Neural crest cell (in vitro differentiated cells): Measurements from ENCODE around the gene GLRA1. TPM values are rescaled to one million over a fixed set of nuclear protein-coding genes. Genes with fewer than 3 reads are reported as not detected.

Source experiments
- DNase-seq: peaks from one replicate; pipeline ENCODE4 v3.0.0; 2021; ENCODE audit warnings: low read depth, mixed read lengths, low spot score
- H3K27ac Mint-ChIP-seq: one replicate; pipeline ENCODE4 v1.8.0; 2021; ENCODE audit warnings: mild to moderate bottlenecking, mixed read lengths; ENCODE audit not compliant: unreplicated experiment
- H3K27me3 Mint-ChIP-seq: 2 replicates; pipeline ENCODE4 v1.8.0; 2021; ENCODE audit warnings: low read depth, mild to moderate bottlenecking, mixed read lengths
- H3K36me3 Mint-ChIP-seq: 2 replicates; pipeline ENCODE4 v1.8.0; 2021; ENCODE audit warnings: low read depth, mild to moderate bottlenecking, mixed read lengths
- H3K4me1 Mint-ChIP-seq: 2 replicates; pipeline ENCODE4 v1.8.0; 2021; ENCODE audit warnings: mixed read lengths
- H3K4me3 Mint-ChIP-seq: one replicate; pipeline ENCODE4 v1.8.0; 2021; ENCODE audit warnings: mild to moderate bottlenecking, mixed read lengths
- H3K9me3 Mint-ChIP-seq: 2 replicates; pipeline ENCODE4 v1.8.0; 2021; ENCODE audit warnings: mixed read lengths
- total RNA-seq: library from RNA; stranded (reverse); gene quantifications from 2 replicates; pipeline ENCODE4 v1.2.1, GENCODE V29; 2021
- TF ChIP-seq, protein P1 (sequence below): fragments of 200-600 bp; sonication (generic); conservative IDR thresholded peaks from 2 replicates; pipeline ENCODE4 v1.5.0; 2021; ENCODE audit warnings: antibody characterized with exemption, mild to moderate bottlenecking

GLRA1 gene
- total RNA-seq, 1 donor from 2014 or later: 0.21 TPM

DNA sequence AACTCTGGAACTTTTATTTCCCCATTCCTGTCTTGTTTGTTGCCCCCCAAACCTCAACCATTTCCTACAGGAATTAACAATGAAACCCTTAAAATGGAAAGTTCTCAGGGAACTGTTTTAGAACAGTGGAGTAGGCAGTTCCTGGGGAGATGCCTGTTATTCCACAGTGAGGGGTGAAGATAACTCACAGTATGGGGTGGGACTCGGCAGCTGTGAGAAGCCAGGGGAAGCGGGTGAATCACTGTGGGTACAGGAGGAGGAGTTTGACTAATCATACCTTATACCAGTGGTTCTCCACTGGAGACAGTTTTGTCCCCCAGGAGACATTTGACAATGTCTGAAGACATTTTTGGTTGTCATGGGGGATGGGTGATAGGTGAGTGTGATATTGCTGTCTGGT, 36.9 kb upstream of the GLRA1 start:
- H3K4me1 Mint-ChIP-seq: peaks cover 22% of the 10 kb centered on the region
- H3K9me3 Mint-ChIP-seq: peaks cover 3% of the 10 kb centered on the region
- no peak overlapping the region for H3K4me3 Mint-ChIP-seq
- DNase-seq: no peak
- H3K27ac Mint-ChIP-seq: no peak overlapping the region
- no peaks in the 10 kb centered on the region for H3K36me3 Mint-ChIP-seq
- TF ChIP-seq, protein P1, sequence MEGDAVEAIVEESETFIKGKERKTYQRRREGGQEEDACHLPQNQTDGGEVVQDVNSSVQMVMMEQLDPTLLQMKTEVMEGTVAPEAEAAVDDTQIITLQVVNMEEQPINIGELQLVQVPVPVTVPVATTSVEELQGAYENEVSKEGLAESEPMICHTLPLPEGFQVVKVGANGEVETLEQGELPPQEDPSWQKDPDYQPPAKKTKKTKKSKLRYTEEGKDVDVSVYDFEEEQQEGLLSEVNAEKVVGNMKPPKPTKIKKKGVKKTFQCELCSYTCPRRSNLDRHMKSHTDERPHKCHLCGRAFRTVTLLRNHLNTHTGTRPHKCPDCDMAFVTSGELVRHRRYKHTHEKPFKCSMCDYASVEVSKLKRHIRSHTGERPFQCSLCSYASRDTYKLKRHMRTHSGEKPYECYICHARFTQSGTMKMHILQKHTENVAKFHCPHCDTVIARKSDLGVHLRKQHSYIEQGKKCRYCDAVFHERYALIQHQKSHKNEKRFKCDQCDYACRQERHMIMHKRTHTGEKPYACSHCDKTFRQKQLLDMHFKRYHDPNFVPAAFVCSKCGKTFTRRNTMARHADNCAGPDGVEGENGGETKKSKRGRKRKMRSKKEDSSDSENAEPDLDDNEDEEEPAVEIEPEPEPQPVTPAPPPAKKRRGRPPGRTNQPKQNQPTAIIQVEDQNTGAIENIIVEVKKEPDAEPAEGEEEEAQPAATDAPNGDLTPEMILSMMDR: no peak
- no peaks in the 10 kb centered on the region for H3K27me3 Mint-ChIP-seq

DNA sequence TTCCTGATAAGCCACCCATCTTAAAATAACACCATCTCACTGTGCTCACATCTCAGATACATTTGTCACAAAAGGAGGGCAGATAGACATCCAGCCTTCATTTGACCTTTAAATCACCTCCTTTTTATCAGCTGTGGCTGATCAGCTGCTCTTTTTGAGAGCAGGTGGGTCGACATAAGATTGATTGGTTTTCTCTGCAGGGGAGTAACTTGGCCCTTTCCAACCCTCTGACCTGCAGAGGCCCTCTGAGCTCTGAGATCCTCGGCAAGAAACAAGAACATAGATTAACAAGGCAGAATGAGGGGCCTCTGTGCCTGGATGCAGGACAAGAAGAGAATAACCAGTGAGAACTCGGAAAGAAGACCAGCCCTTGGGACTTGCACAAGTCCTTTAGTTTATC, 33.5 kb upstream of the GLRA1 start:
- H3K9me3 Mint-ChIP-seq: peaks cover 3% of the 10 kb centered on the region
- no peak overlapping the region for H3K4me3 Mint-ChIP-seq
- H3K27ac Mint-ChIP-seq: no peak overlapping the region
- no peak for DNase-seq
- no peaks in the 10 kb centered on the region for H3K36me3 Mint-ChIP-seq
- no peaks in the 10 kb centered on the region for H3K27me3 Mint-ChIP-seq
- TF ChIP-seq, protein P1: no peak
- peaks cover 11% of the 10 kb centered on the region for H3K4me1 Mint-ChIP-seq

DNA sequence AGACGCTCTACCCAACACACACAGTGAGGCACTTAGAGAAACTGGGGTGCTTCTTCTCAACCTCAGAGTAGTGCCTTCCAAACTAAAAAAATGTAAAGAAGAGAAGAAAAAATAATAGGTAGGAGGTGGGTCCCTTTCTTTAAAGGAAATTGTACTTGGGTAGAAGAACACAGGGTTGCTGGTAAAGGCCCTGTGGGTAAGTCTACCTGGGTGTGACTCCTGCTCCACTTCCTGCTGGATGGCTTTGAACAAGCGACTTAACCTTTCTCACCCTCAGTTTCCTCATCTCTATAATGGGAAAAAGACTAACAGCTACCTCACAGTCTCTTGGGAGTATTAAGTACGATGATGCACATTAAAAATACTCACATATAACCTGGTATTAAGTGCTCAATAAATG, 32.1 kb upstream of the GLRA1 start:
- no peak overlapping the region for H3K4me3 Mint-ChIP-seq
- peaks cover 3% of the 10 kb centered on the region for H3K9me3 Mint-ChIP-seq
- H3K27me3 Mint-ChIP-seq: peaks cover 2% of the 10 kb centered on the region
- TF ChIP-seq, protein P1: no peak
- DNase-seq: no peak
- no peaks in the 10 kb centered on the region for H3K36me3 Mint-ChIP-seq
- H3K4me1 Mint-ChIP-seq: peaks cover 11% of the 10 kb centered on the region
- no peak overlapping the region for H3K27ac Mint-ChIP-seq

DNA sequence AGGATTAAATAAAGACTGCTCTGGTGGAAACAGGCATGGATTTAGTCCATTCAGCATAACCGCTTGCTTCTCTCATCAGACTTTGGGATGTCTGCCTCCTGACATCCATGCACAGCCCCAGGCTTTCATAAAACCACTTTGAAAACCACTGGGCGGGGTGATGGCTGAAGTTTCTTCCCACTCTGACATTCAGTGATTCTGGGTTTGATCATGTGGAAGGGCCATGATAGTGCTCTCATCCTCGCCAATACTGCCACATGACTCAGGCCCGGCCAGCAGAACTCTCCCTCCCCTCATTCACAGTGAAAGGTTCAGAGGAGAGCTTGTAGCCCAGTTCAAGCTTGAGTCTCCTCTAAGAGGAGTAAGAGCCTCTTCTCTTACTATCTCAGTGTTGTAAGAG, 29.6 kb upstream of the GLRA1 start:
- DNase-seq: no peak
- Mint-ChIP-seq H3K27ac (no peak overlapping the region), H3K4me3 (no peak overlapping the region), H3K27me3 (peaks cover 4% of the 10 kb centered on the region), H3K9me3 (peaks cover 3% of the 10 kb centered on the region), H3K4me1 (peaks cover 11% of the 10 kb centered on the region), H3K36me3 (no peaks in the 10 kb centered on the region)
- TF ChIP-seq, protein P1: no peak

DNA sequence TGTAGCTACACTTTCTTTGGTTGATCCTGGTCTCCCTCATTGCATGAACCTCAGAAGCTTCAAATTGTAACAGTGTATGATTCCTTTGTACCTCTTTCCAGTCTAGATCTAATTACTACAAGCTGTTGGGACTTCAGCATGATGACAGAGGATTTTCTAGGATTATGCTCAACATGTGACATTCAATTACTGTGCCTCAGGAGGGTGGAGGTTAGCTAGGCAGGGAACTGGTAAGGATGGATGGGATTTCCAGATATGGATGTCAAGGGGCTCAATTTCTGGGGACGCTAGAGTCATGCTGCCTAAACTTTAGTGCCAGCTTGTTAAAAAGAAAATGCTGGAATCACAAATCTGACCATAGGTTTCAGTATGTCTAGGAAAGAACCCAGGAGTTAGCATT, 29.2 kb upstream of the GLRA1 start:
- Mint-ChIP-seq H3K4me3 (no peak overlapping the region), H3K27ac (no peak overlapping the region), H3K9me3 (peaks cover 3% of the 10 kb centered on the region), H3K36me3 (no peaks in the 10 kb centered on the region), H3K27me3 (peaks cover 7% of the 10 kb centered on the region), H3K4me1 (peaks cover 11% of the 10 kb centered on the region)
- DNase-seq: no peak
- TF ChIP-seq, protein P1: no peak

DNA sequence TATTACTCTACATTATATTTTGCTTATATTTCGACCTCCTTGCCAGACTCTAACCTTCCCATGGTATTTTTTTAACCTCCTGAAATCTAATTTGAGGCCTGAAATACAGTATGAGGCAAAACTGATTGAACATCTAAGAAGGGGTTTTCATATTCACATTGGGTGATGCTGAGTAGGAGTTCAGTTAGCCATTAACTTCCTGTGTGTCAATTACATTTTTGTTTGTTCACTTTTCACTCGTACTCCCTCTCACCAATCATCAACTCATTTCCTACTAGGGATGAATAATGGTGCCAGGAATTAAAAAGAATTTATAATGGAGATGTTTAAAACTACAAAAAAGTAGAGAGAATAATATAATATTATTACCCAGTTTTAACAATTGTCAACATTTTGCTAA, 27.6 kb upstream of the GLRA1 start:
- no peaks in the 10 kb centered on the region for H3K9me3 Mint-ChIP-seq
- peaks cover 7% of the 10 kb centered on the region for H3K27me3 Mint-ChIP-seq
- no peak overlapping the region for H3K27ac Mint-ChIP-seq
- no peaks in the 10 kb centered on the region for H3K36me3 Mint-ChIP-seq
- no peaks in the 10 kb centered on the region for H3K4me1 Mint-ChIP-seq
- DNase-seq: no peak
- TF ChIP-seq, protein P1: no peak
- no peak overlapping the region for H3K4me3 Mint-ChIP-seq
